ENCODE results near the gene RAPGEF5.

DNA sequence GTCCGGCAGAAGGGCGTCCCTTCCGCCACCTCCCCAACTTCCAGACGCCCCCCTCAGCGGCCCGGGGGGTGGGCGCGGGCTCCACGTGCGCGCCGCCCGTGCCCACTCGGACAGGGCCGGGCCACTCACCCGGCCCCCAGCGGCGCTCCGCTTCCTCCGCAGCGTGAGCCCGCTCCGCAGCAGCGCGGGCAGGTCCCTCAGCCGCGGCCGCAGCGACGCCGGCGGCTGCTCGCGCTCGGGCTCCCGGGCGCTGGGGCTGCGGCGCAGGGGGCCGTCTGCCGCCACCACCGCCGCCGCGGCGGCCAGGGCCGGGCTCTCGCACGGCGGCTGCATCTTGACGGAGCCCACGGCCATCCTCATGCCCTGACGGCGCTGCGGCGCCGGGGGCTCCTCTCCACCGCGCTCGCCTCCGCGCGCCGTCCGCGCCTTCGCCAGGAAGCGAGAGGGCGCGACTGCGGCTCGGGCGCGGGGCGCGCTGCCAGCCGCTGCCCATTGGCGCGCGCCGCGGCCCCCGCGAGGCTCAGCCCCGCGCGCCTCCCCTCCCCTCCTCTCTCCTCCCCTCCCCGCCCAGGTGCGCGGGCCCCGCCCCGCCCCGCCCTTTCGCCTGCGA, at the start of gene RAPGEF5:
- TF ChIP-seq, protein P1, sequence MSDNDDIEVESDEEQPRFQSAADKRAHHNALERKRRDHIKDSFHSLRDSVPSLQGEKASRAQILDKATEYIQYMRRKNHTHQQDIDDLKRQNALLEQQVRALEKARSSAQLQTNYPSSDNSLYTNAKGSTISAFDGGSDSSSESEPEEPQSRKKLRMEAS (IDR thresholded peaks at IDR 0.05; ENCODE audit: low read depth, low read length) = no peak
- TF ChIP-seq TBL1XR1 (IDR thresholded peaks at IDR 0.05; ENCODE audit: low read depth, low read length) = no peak

Data from GM12878 (cell line).